ENCODE data around the gene ZNF768. TPM values are rescaled to one million over a fixed set of nuclear protein-coding genes. Genes with fewer than 3 reads are reported as not detected.

ZNF768 gene
- 10 to 100 TPM; 30.5 to 41.3 (median 36.6) TPM for total RNA-seq

GRCh38 chr16:30526137-30526822, at the start of gene ZNF768:
Gene ZNF768, minus strand, starts transcription at chr16:30526566. Its CDS starts 153 bp downstream, at chr16:30526413.
- 0% methylated on average over 7 of the region's 73 CpGs for WGBS
- DNase-seq (ENCODE audit: low spot score in 2 of 2) = peak in 1 of 2 donors; percentile 88
- peak within 1 kb of the TSS; percentile 90 for H3K4me3 ChIP-seq
- H3K9me3 ChIP-seq = no peaks in the 10 kb centered on the region
- H3K27ac ChIP-seq = peak within 1 kb of the TSS; percentile 99
- TF ChIP-seq, protein P1, sequence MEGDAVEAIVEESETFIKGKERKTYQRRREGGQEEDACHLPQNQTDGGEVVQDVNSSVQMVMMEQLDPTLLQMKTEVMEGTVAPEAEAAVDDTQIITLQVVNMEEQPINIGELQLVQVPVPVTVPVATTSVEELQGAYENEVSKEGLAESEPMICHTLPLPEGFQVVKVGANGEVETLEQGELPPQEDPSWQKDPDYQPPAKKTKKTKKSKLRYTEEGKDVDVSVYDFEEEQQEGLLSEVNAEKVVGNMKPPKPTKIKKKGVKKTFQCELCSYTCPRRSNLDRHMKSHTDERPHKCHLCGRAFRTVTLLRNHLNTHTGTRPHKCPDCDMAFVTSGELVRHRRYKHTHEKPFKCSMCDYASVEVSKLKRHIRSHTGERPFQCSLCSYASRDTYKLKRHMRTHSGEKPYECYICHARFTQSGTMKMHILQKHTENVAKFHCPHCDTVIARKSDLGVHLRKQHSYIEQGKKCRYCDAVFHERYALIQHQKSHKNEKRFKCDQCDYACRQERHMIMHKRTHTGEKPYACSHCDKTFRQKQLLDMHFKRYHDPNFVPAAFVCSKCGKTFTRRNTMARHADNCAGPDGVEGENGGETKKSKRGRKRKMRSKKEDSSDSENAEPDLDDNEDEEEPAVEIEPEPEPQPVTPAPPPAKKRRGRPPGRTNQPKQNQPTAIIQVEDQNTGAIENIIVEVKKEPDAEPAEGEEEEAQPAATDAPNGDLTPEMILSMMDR (IDR thresholded peaks at IDR 0.05) = no peak
- no peak for TF ChIP-seq POLR2A (IDR thresholded peaks at IDR 0.05)
- no peak for TF ChIP-seq EP300 (IDR thresholded peaks at IDR 0.05)
- TF ChIP-seq POLR2AphosphoS5 (IDR thresholded peaks at IDR 0.05) = no peak
- no peaks in the 10 kb centered on the region for H3K27me3 ChIP-seq
- H3K36me3 ChIP-seq = peaks cover 19% of the 10 kb centered on the region
- H3K4me1 ChIP-seq = peaks cover 34% of the 10 kb centered on the region

DNA sequence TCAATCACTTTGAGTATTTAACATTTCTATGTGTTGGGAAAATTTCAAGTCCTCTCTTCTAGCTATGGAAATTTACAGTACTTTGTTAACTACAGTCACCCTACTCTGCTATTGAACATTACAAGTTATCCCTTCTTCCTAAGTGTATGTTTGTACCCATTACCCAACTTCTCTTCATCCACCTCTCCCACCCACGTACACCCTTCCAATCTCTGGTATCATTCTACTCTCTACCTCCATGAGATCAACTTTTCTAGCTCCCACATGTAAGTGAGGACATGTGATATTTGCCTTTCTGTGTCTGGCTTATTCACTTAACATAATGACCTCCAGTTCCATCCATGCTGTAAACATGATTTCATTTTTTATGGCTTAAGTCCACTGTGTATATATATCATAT, 48.3 kb upstream of the ZNF768 start:
- H3K36me3 ChIP-seq = peaks cover 14% of the 10 kb centered on the region
- H3K4me1 ChIP-seq = peaks cover 22% of the 10 kb centered on the region
- WGBS = 80% methylated on average over 1 of the region's 1 CpG
- no peak overlapping the region for H3K27ac ChIP-seq
- no peaks in the 10 kb centered on the region for H3K27me3 ChIP-seq
- no peak for DNase-seq (ENCODE audit: low spot score in 2 of 2)
- TF ChIP-seq, protein P1 (IDR thresholded peaks at IDR 0.05) = no peak
- TF ChIP-seq EP300 (IDR thresholded peaks at IDR 0.05) (no peak), POLR2A (IDR thresholded peaks at IDR 0.05) (no peak)
- no peak overlapping the region for H3K4me3 ChIP-seq
- no peaks in the 10 kb centered on the region for H3K9me3 ChIP-seq

DNA sequence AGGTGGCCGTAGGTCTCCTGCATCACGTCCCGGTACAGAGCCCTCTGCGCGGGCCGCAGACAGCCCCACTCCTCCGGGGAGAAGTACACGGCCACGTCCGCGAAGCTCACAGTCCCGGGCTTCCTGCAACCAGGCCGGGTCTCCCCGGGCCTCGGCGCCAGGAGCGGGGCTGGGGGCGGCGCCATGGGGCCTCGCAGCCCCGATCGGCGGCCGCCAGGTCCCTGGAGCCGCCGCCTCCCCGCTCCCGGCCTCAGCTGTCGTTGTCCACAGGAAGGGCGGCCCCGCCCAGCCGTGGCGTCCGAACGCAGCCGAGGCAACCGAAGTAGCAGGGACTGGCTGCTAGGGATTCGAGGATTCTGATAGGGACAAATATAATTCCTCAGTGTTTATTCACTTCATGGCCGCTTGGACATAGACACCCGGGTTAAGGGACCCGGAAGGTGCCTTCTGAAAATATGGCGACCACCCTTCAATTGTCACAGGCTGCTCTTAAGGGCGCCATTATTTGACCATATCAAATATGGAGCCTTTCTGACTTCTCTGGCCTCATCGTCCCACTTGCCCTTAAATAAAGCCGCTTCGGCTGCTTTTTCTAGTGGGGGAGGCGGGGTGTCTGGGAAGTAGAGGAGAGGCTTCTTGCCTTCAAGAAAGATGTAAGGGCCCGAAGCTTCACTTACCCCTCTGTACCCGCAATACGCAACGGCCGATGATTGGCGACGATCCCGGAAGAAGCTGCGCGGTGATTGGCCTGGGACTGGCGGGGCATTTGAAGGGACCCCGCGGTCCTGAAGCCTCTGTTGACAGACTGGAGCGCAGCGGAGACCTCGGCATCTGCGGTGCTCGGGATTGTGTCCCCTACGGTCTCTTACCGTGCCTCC, 45.3 kb upstream of the ZNF768 start, which contains the start of gene ZNF688:
Gene ZNF688, minus strand, starts transcription at position 270 of the 878 bp plus-strand sequence. Its CDS starts 85 bp downstream, at position 185.
- peak; percentile 96 to 97 for DNase-seq (ENCODE audit: low spot score in 2 of 2)
- peaks cover 3% of the 10 kb centered on the region for H3K36me3 ChIP-seq
- no peaks in the 10 kb centered on the region for H3K9me3 ChIP-seq
- H3K4me3 ChIP-seq = peak within 1 kb of the TSS; percentile 68
- TF ChIP-seq POLR2AphosphoS5 (IDR thresholded peaks at IDR 0.05) = peak; percentile 14 to 78 (median 77)
- no peak for TF ChIP-seq EP300 (IDR thresholded peaks at IDR 0.05)
- TF ChIP-seq POLR2A (IDR thresholded peaks at IDR 0.05) = peak in 1 of 2 donors; percentile 61
- peaks cover 37% of the 10 kb centered on the region for H3K4me1 ChIP-seq
- no peaks in the 10 kb centered on the region for H3K27me3 ChIP-seq
- H3K27ac ChIP-seq = peak within 1 kb of the TSS; percentile 93
- 0% methylated on average over 37 of the region's 67 CpGs for WGBS

DNA sequence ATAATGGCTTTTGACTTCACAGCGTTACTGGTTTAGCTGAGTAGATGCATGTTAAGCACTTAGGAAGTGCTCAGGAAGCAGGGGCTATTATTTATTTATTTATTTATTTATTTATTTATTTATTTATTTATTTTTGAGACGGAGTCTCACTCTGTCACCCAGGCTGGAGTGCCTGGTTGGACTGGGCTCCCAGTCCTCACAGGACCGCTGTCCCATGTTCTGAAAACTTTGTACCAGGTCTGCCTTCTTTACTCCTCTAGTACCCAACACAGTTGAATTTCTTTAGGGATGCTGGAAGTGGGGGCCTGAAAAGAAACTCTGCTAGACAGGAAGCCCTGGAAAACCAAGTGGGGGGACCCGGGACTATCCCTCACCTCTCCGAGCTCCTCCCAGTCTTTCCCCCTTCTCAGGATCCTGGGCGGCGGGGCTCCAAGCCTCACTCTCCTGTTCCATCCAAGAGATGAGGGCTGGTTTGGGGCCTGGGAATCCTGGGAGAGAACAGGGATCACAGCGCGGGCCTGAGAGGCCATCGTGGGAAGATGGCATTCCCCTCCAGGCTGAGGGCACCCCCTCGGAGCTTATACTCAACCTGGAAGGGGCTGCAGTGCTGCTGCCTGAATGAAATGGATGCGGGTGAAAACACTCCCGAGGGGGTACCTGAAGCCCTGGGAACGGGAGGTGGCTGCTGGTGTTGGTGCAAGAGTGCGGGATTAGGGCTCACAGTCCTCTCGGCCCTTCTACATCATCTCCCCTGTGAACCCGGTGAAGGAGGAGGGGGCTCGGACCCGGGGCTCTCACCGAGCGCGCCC, 44.5 kb upstream of the ZNF768 start:
- DNase-seq (ENCODE audit: low spot score in 2 of 2) = no peak

More for the DNA sequence above, 44.5 kb upstream of the ZNF768 start:
- H3K4me1 ChIP-seq = peaks cover 37% of the 10 kb centered on the region
- no peaks in the 10 kb centered on the region for H3K36me3 ChIP-seq
- no peaks in the 10 kb centered on the region for H3K27me3 ChIP-seq
- H3K27ac ChIP-seq = peak overlapping the region; percentile 93
- no peaks in the 10 kb centered on the region for H3K9me3 ChIP-seq
- TF ChIP-seq POLR2A (IDR thresholded peaks at IDR 0.05) (no peak), EP300 (IDR thresholded peaks at IDR 0.05) (no peak), POLR2AphosphoS5 (IDR thresholded peaks at IDR 0.05) (no peak)
- TF ChIP-seq, protein P1 (IDR thresholded peaks at IDR 0.05) = no peak
- H3K4me3 ChIP-seq = peak overlapping the region; percentile 68
- WGBS = 8% methylated on average over 16 of the region's 22 CpGs

All from suprapubic skin (tissue), 4 donors.